ENCODE results near the gene DPF3.
A peak's percentile ranks its signal among the peaks of the same experiment; 100 is the strongest.

DPF3 gene

DNA sequence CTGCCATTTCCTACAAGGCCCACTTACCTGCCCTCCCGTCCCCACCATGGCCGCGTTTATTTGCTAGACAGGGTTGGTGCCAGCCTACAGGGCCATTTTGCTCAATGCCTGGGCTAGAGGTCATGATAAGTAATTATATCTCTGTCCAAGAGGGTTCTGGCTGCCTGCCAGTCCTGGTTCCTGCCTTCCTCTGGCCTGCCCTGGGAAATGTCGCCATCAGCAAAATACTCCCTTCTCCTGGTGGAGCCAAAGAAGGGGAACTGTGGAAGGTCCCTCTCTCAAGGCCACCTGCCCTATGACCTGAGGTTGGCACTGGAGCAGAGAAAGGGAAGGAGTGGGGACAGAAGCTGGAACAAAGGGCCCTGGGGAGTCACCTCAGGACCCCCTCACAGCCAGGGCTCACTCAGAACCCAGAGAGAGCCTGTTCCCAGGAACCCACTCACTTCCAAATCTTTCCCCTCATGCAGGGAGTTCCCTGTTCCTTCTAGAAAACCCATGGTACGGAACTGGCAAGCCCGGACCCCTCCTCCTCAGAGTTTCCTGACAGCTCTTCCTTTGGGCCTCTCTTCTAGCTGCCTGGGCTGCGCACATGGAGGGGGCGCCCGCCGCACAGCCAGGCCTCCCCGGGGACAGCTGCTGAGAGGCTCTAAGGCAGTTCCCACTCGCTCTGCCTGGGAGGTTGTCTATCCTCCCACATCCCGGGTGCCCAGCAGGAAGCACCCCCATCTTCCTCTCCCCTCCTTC is 280.5 kb downstream of the DPF3 start:
- no peak overlapping the region for H2BK120ac ChIP-seq (ENCODE audit: low read depth, low read length)
- H3K14ac ChIP-seq (ENCODE audit: low read length): no peak overlapping the region
- H3K9me3 ChIP-seq (replicated peaks in 1 of 2; ENCODE audit: control insufficient read depth in 2 of 2, insufficient read depth in 1 of 2, low read depth in 1 of 2, low read length in 2 of 2): no peaks in the 10 kb centered on the region
- no peak overlapping the region for H4K8ac ChIP-seq (ENCODE audit: low read depth, low read length)
- no peaks in the 10 kb centered on the region for H3K27me3 ChIP-seq (ENCODE audit: control insufficient read depth in 3 of 3, insufficient read depth in 3 of 3, low read depth in 1 of 3, low read length in 3 of 3)
- no peak overlapping the region for H2BK5ac ChIP-seq (ENCODE audit: low read length)
- H2AFZ ChIP-seq (ENCODE audit: low read length): peak overlapping the region; percentile 67
- H2BK15ac ChIP-seq (ENCODE audit: low read length): peak overlapping the region; percentile 40
- H3K23ac ChIP-seq (ENCODE audit: low read depth, low read length, poor library complexity): peak overlapping the region; percentile 35
- H4K91ac ChIP-seq (ENCODE audit: low read depth, low read length, poor library complexity): no peak overlapping the region
- H3K4me3 ChIP-seq (ENCODE audit: low read length in 2 of 2): no peak overlapping the region
- peaks cover 12 to 22% of the 10 kb centered on the region in 2 donors for H3K4me1 ChIP-seq (ENCODE audit: control insufficient read depth in 2 of 2, insufficient read depth in 1 of 2, low read depth in 1 of 2, low read length in 2 of 2)
- H3K4ac ChIP-seq (ENCODE audit: low read length): no peak overlapping the region
- H3K18ac ChIP-seq (ENCODE audit: low read length): no peak overlapping the region
- no peak overlapping the region for H3K9ac ChIP-seq (ENCODE audit: low read depth, low read length, poor library complexity)
- H3K79me1 ChIP-seq (ENCODE audit: low read depth, low read length): no peaks in the 10 kb centered on the region
- H2BK12ac ChIP-seq (ENCODE audit: low read length): no peak overlapping the region
- no CpG with 5 or more reads among the region's 13 CpGs for WGBS, 2 donors (ENCODE audit: extremely low coverage in 2 of 2, insufficient read length in 2 of 2, insufficient replicate concordance in 1 of 2)
- H3K36me3 ChIP-seq (replicated peaks in 1 of 2; ENCODE audit: control insufficient read depth in 2 of 2, insufficient read depth in 2 of 2, low read length in 2 of 2): no peaks in the 10 kb centered on the region
- H3K4me2 ChIP-seq (ENCODE audit: insufficient read depth, low read length, poor library complexity, severe bottlenecking): no peak overlapping the region
- no peak overlapping the region for H3K27ac ChIP-seq (replicated peaks; ENCODE audit: low read length)
- peak overlapping the region; percentile 74 for H2AK5ac ChIP-seq (ENCODE audit: low read depth, low read length)
- DNase-seq (ENCODE audit: low spot score): no peak

DNA sequence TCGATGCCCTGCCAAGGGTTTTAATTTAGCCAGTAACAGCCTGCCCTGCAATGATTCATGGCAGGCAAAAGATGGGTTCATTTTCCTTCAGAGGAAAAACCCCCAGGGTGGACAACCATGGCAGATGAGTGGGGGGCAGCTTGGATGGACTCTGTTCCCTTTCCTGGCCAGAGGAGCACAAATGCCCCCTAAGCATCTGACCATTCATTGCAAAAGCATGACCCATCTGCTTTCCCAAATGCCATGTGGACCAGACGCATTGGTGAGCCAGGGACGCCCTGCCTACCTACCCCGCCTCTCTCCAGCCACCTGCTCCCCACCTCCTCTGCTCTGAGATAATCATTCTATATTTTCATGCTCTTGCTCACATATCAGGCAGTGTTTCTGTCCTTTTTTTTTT is 281.9 kb downstream of the DPF3 start:
- Histone ChIP-seq H3K4me2 (ENCODE audit: insufficient read depth, low read length, poor library complexity, severe bottlenecking) (no peak overlapping the region), H3K4me1 (ENCODE audit: control insufficient read depth in 2 of 2, insufficient read depth in 1 of 2, low read depth in 1 of 2, low read length in 2 of 2) (peaks cover 4 to 26% of the 10 kb centered on the region in 2 donors), H3K27ac (replicated peaks; ENCODE audit: low read length) (no peak overlapping the region), H2AFZ (ENCODE audit: low read length) (no peak overlapping the region), H3K23ac (ENCODE audit: low read depth, low read length, poor library complexity) (no peak overlapping the region), H2BK5ac (ENCODE audit: low read length) (no peak overlapping the region), H2BK12ac (ENCODE audit: low read length) (no peak overlapping the region), H2AK5ac (ENCODE audit: low read depth, low read length) (no peak overlapping the region), H3K36me3 (replicated peaks in 1 of 2; ENCODE audit: control insufficient read depth in 2 of 2, insufficient read depth in 2 of 2, low read length in 2 of 2) (no peaks in the 10 kb centered on the region), H3K9ac (ENCODE audit: low read depth, low read length, poor library complexity) (no peak overlapping the region), H4K91ac (ENCODE audit: low read depth, low read length, poor library complexity) (no peak overlapping the region), H3K9me3 (replicated peaks in 1 of 2; ENCODE audit: control insufficient read depth in 2 of 2, insufficient read depth in 1 of 2, low read depth in 1 of 2, low read length in 2 of 2) (no peaks in the 10 kb centered on the region), H2BK120ac (ENCODE audit: low read depth, low read length) (no peak overlapping the region), H3K4ac (ENCODE audit: low read length) (no peak overlapping the region), H2BK15ac (ENCODE audit: low read length) (no peak overlapping the region), H3K27me3 (ENCODE audit: control insufficient read depth in 3 of 3, insufficient read depth in 3 of 3, low read depth in 1 of 3, low read length in 3 of 3) (no peaks in the 10 kb centered on the region), H3K79me1 (ENCODE audit: low read depth, low read length) (no peaks in the 10 kb centered on the region), H3K18ac (ENCODE audit: low read length) (no peak overlapping the region), H4K8ac (ENCODE audit: low read depth, low read length) (no peak overlapping the region), H3K14ac (ENCODE audit: low read length) (no peak overlapping the region), H3K4me3 (ENCODE audit: low read length in 2 of 2) (no peak overlapping the region)
- WGBS, 2 donors (ENCODE audit: extremely low coverage in 2 of 2, insufficient read length in 2 of 2, insufficient replicate concordance in 1 of 2): no CpG with 5 or more reads among the region's 4 CpGs
- DNase-seq (ENCODE audit: low spot score): no peak

DNA sequence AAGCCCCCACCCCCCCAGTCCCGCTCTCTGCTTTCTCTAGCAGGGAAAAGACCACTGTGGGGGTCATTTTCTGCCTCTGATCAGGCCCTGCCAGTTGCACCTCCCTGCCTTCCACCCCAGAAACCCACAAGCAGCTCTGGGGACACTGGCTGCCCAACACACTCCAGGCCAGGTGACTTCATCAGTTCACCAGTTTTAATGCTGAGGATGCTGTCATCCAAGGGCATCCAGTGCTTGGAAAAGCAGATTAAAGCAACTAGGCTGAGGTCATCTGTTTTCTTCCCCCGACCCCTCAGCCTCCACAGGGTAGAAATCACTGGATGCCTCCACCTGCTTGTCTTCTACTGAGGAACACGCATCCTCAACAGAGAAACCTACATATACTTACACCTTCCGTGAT is 282.4 kb downstream of the DPF3 start:
- Histone ChIP-seq H3K9me3 (replicated peaks in 1 of 2; ENCODE audit: control insufficient read depth in 2 of 2, insufficient read depth in 1 of 2, low read depth in 1 of 2, low read length in 2 of 2) (no peaks in the 10 kb centered on the region), H2AK5ac (ENCODE audit: low read depth, low read length) (no peak overlapping the region), H2BK120ac (ENCODE audit: low read depth, low read length) (no peak overlapping the region), H4K91ac (ENCODE audit: low read depth, low read length, poor library complexity) (no peak overlapping the region), H3K23ac (ENCODE audit: low read depth, low read length, poor library complexity) (peak overlapping the region; percentile 60), H3K4ac (ENCODE audit: low read length) (no peak overlapping the region), H4K8ac (ENCODE audit: low read depth, low read length) (no peak overlapping the region), H3K4me3 (ENCODE audit: low read length in 2 of 2) (no peak overlapping the region), H3K18ac (ENCODE audit: low read length) (no peak overlapping the region), H3K36me3 (replicated peaks in 1 of 2; ENCODE audit: control insufficient read depth in 2 of 2, insufficient read depth in 2 of 2, low read length in 2 of 2) (no peaks in the 10 kb centered on the region), H3K27ac (replicated peaks; ENCODE audit: low read length) (no peak overlapping the region), H2BK15ac (ENCODE audit: low read length) (no peak overlapping the region), H2BK12ac (ENCODE audit: low read length) (no peak overlapping the region), H3K27me3 (ENCODE audit: control insufficient read depth in 3 of 3, insufficient read depth in 3 of 3, low read depth in 1 of 3, low read length in 3 of 3) (no peaks in the 10 kb centered on the region), H3K14ac (ENCODE audit: low read length) (no peak overlapping the region), H3K4me1 (ENCODE audit: control insufficient read depth in 2 of 2, insufficient read depth in 1 of 2, low read depth in 1 of 2, low read length in 2 of 2) (peaks cover 0 to 24% of the 10 kb centered on the region in 2 donors), H2BK5ac (ENCODE audit: low read length) (no peak overlapping the region), H2AFZ (ENCODE audit: low read length) (no peak overlapping the region), H3K4me2 (ENCODE audit: insufficient read depth, low read length, poor library complexity, severe bottlenecking) (no peak overlapping the region), H3K9ac (ENCODE audit: low read depth, low read length, poor library complexity) (no peak overlapping the region), H3K79me1 (ENCODE audit: low read depth, low read length) (no peaks in the 10 kb centered on the region)
- no CpG with 5 or more reads among the region's 4 CpGs for WGBS, 2 donors (ENCODE audit: extremely low coverage in 2 of 2, insufficient read length in 2 of 2, insufficient replicate concordance in 1 of 2)
- no peak for DNase-seq (ENCODE audit: low spot score)

- Histone ChIP-seq H3K4ac (ENCODE audit: low read length) (no peak overlapping the region), H2BK15ac (ENCODE audit: low read length) (peak overlapping the region; percentile 64), H2BK120ac (ENCODE audit: low read depth, low read length) (no peak overlapping the region), H3K9ac (ENCODE audit: low read depth, low read length, poor library complexity) (no peak overlapping the region), H4K8ac (ENCODE audit: low read depth, low read length) (no peak overlapping the region), H3K23ac (ENCODE audit: low read depth, low read length, poor library complexity) (peak overlapping the region; percentile 19), H2AK5ac (ENCODE audit: low read depth, low read length) (peak overlapping the region; percentile 77), H3K27me3 (ENCODE audit: control insufficient read depth in 3 of 3, insufficient read depth in 3 of 3, low read depth in 1 of 3, low read length in 3 of 3) (no peaks in the 10 kb centered on the region), H2AFZ (ENCODE audit: low read length) (no peak overlapping the region), H3K18ac (ENCODE audit: low read length) (no peak overlapping the region), H3K27ac (replicated peaks; ENCODE audit: low read length) (no peak overlapping the region), H3K4me2 (ENCODE audit: insufficient read depth, low read length, poor library complexity, severe bottlenecking) (no peak overlapping the region), H3K9me3 (replicated peaks in 1 of 2; ENCODE audit: control insufficient read depth in 2 of 2, insufficient read depth in 1 of 2, low read depth in 1 of 2, low read length in 2 of 2) (no peaks in the 10 kb centered on the region), H2BK5ac (ENCODE audit: low read length) (peak overlapping the region; percentile 25), H3K14ac (ENCODE audit: low read length) (no peak overlapping the region), H3K4me1 (ENCODE audit: control insufficient read depth in 2 of 2, insufficient read depth in 1 of 2, low read depth in 1 of 2, low read length in 2 of 2) (peaks cover 0 to 19% of the 10 kb centered on the region in 2 donors), H3K4me3 (ENCODE audit: low read length in 2 of 2) (no peak overlapping the region), H4K91ac (ENCODE audit: low read depth, low read length, poor library complexity) (no peak overlapping the region), H3K79me1 (ENCODE audit: low read depth, low read length) (no peaks in the 10 kb centered on the region), H2BK12ac (ENCODE audit: low read length) (no peak overlapping the region), H3K36me3 (replicated peaks in 1 of 2; ENCODE audit: control insufficient read depth in 2 of 2, insufficient read depth in 2 of 2, low read length in 2 of 2) (no peaks in the 10 kb centered on the region)
- no CpG with 5 or more reads among the region's 2 CpGs for WGBS, 2 donors (ENCODE audit: extremely low coverage in 2 of 2, insufficient read length in 2 of 2, insufficient replicate concordance in 1 of 2)
- DNase-seq (ENCODE audit: low spot score): no peak
Measured at GRCh38 chr14:72610831-72611200, 283.1 kb downstream of the DPF3 start.

All from neuronal stem cell (in vitro differentiated cells).